Ectodermal cell (in vitro differentiated cells): ENCODE measurements around the gene HMGCL.

Source experiments
- H3K27ac ChIP-seq: 2 replicates; pipeline ENCODE4 v1.7.0; 2013; ENCODE audit warnings: mild to moderate bottlenecking, low read depth, low read length; ENCODE audit not compliant: insufficient read depth, poor library complexity, severe bottlenecking
- H3K27me3 ChIP-seq: 2 replicates; pipeline ENCODE4 v1.7.0; 2013; ENCODE audit warnings: mild to moderate bottlenecking, low read length; ENCODE audit not compliant: insufficient read depth, control insufficient read depth, poor library complexity, severe bottlenecking
- H3K36me3 ChIP-seq: one replicate; pipeline ENCODE4 v1.7.0; 2013; ENCODE audit warnings: low read length; ENCODE audit not compliant: control insufficient read depth, insufficient read depth
- H3K4me1 ChIP-seq: one replicate; pipeline ENCODE4 v1.7.0; 2013; ENCODE audit warnings: low read length; ENCODE audit not compliant: control insufficient read depth, insufficient read depth
- H3K4me3 ChIP-seq: 2 replicates; pipeline ENCODE4 v1.7.0; 2013; ENCODE audit warnings: low read depth, low read length, control low read depth; ENCODE audit not compliant: insufficient read depth
- H3K9me3 ChIP-seq: 2 replicates; pipeline ENCODE4 v1.7.0; 2013; ENCODE audit warnings: mild to moderate bottlenecking, low read length, moderate library complexity; ENCODE audit not compliant: control insufficient read depth
- WGBS, 2 experiments: methylation state at CpG; one replicate each; pipeline ENCODE4 v1.1.7; 2013; ENCODE audit warnings: missing lambda C conversion rate in 2 of 2; 5-methylcytosine and 5-hydroxymethylcytosine counted together

Gene HMGCL

DNA sequence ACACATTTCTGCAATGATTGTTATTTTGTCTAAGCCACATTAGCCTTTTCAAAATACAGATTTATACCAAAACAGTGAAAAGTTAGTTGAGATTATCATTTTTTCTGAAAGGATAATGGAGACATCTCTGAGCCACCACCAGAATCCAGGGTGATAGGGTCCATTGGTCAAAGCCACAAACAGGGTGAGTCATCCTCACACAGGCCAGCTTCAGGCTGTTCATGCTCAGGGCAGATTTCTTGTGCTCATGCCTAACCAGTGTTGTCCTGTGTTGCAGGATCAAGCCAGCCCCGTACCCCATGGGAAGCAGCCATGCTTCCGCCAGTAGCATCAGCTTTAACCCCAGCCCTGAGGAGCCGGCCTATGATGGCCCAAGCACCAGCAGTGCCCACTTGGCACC is 68.6 kb downstream of the HMGCL start:
- Histone ChIP-seq H3K4me3 (no peak overlapping the region), H3K4me1 (no peaks in the 10 kb centered on the region), H3K27me3 (no peaks in the 10 kb centered on the region), H3K27ac (no peak overlapping the region), H3K9me3 (no peaks in the 10 kb centered on the region), H3K36me3 (peaks cover 94% of the 10 kb centered on the region)
- 93 to 95% methylated on average over 3 of the region's 3 CpGs for WGBS, 2 experiments

DNA sequence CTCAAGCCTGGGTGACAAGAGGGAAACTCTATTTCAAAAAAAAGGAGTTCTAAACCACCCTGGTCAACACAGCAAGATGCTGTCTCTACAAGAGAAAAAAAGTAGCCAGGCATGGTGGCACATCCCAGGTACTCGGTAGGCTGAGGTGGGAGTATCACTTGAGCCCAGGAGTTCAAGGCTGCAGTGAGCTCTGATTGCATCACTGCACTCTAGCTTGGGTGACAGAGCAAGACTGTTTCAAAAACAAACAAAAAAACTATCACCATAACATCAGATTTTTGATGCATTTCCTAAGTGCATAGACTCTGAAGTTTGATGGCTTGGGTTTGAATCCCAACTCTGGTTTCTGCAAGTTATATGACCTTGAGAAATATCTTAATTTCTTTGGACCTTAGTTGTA is 72.3 kb downstream of the HMGCL start:
- WGBS, 2 experiments, result 90 to 94% methylated on average over 1 of the region's 1 CpG
- Histone ChIP-seq H3K27ac (no peak overlapping the region), H3K36me3 (peaks cover 73% of the 10 kb centered on the region), H3K4me1 (no peaks in the 10 kb centered on the region), H3K4me3 (no peak overlapping the region), H3K9me3 (no peaks in the 10 kb centered on the region), H3K27me3 (no peaks in the 10 kb centered on the region)
